ENCODE results near the gene MARCHF4.
"Not testable (repeated sequence)": the region's sequence is repeated elsewhere in the genome, so short reads cannot be mapped to it uniquely, and the experiment has no call there.

The MARCHF4 gene

DNA sequence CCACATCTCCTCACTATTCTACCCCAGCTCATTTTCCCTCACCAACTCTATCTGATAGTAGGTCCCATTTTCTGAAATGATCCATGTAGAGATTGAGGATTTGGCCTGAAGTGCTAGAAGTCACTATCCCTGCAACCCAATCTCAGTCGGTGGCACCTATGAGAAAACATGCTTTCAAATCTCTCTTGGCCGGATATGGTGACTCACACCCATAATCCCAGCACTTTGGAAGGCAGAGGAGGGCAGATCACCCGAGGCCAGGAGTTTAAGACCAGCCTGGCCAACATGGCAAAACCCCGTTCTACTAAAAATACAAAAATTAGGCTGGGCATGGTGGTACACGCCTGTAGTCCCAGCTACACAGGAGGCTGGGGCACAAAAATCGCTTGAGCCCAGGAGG lies 19.1 kb upstream of the MARCHF4 start:
- TF ChIP-seq, protein P1, sequence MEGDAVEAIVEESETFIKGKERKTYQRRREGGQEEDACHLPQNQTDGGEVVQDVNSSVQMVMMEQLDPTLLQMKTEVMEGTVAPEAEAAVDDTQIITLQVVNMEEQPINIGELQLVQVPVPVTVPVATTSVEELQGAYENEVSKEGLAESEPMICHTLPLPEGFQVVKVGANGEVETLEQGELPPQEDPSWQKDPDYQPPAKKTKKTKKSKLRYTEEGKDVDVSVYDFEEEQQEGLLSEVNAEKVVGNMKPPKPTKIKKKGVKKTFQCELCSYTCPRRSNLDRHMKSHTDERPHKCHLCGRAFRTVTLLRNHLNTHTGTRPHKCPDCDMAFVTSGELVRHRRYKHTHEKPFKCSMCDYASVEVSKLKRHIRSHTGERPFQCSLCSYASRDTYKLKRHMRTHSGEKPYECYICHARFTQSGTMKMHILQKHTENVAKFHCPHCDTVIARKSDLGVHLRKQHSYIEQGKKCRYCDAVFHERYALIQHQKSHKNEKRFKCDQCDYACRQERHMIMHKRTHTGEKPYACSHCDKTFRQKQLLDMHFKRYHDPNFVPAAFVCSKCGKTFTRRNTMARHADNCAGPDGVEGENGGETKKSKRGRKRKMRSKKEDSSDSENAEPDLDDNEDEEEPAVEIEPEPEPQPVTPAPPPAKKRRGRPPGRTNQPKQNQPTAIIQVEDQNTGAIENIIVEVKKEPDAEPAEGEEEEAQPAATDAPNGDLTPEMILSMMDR (IDR thresholded peaks at IDR 0.05) = no peak
- H3K4me3 ChIP-seq = no peak overlapping the region
- H3K27ac ChIP-seq = no peak overlapping the region
- no peak for DNase-seq (ENCODE audit: low spot score)

DNA sequence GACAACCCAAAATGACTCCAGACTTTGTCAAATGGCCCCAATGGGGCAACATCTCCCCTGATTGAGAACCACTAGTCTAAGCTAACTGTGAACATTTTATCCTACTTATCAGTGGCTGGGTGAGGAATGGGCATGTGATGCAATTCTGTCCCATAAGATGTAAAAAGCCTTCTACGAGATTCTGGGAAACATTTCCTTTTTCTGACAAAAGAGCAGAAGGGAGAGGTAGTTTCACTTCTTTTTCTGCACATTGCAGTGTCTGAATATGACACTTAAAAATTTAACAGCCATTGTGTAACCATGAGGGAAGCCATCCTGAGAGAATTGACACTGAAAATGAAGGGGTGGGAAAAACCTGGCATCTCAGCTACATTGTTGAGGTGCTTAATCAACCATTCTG lies 17.3 kb upstream of the MARCHF4 start:
- Histone ChIP-seq H3K4me3 (no peak overlapping the region), H3K27ac (no peak overlapping the region)
- no peak for DNase-seq (ENCODE audit: low spot score)
- TF ChIP-seq, protein P1 (IDR thresholded peaks at IDR 0.05) = no peak

- no peak for DNase-seq (ENCODE audit: low spot score)
- Histone ChIP-seq H3K4me3 (no peak overlapping the region), H3K27ac (no peak overlapping the region)
- TF ChIP-seq, protein P1 (IDR thresholded peaks at IDR 0.05) = no peak
Measured at GRCh38 chr2:216388046-216388884, 16.0 kb upstream of the MARCHF4 start.

DNA sequence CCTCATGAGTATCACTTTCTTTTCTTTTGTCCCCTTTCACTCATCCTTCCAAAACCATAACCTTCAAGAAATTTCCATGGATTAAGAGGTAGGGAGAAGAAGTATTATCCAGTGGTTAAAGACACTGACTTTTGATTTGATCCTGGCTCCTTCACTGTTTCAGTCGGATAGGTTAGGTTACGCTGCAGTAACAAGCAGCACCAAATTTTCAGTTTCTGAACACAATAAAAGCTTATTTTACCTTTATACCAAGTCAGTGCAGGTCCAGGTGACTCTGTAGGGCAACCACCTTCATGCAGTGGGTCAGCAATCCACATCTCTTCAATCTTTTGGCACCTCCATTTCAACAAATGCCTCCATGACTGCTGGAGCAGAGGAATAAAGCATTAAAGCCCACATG lies 15.0 kb upstream of the MARCHF4 start:
- Histone ChIP-seq H3K27ac (no peak overlapping the region), H3K4me3 (no peak overlapping the region)
- no peak for DNase-seq (ENCODE audit: low spot score)
- TF ChIP-seq, protein P1 (IDR thresholded peaks at IDR 0.05) = no peak

DNA sequence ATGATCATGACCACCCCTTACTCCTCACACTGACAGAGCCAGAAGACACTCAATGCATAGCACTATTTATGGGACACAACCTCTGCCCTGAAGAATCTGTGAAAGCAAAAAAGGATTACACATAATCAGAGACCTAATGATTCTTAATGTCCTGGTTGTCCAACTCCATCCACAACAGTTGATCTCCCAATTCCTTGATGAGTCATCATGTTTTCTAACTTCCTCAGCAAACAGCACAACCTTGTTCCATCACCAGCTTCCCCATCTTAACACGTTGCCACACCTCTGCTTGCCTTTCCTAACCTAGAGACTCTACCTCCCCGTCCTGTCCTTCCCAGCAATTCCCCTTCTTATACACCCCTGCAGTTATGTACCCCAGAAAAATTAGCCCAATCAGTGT lies 13.2 kb upstream of the MARCHF4 start:
- no peak overlapping the region for H3K4me3 ChIP-seq
- no peak overlapping the region for H3K27ac ChIP-seq
- TF ChIP-seq, protein P1 (IDR thresholded peaks at IDR 0.05) = no peak
- DNase-seq (ENCODE audit: low spot score) = no peak

DNA sequence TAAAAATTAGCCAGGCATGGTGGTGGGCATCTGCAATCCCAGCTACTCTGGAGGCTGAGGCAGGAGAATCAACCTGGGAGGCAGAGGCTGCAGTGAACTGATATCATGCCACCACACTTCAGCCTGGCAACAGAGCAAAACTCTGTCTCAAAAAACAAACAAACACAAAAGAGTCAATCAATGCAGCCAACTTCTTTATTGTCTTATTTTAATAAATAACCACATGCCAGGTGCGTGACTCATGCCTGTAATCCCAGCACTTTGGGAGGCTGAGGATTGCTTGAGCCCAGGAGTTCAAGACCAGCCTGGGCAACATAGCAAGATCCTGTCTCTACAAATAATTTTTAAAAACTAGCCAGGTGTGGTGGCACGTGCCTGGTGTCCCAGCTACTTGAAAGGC lies 12.1 kb upstream of the MARCHF4 start:
- not testable (repeated sequence) for H3K27ac ChIP-seq; H3K4me3 ChIP-seq; DNase-seq (ENCODE audit: low spot score)

DNA sequence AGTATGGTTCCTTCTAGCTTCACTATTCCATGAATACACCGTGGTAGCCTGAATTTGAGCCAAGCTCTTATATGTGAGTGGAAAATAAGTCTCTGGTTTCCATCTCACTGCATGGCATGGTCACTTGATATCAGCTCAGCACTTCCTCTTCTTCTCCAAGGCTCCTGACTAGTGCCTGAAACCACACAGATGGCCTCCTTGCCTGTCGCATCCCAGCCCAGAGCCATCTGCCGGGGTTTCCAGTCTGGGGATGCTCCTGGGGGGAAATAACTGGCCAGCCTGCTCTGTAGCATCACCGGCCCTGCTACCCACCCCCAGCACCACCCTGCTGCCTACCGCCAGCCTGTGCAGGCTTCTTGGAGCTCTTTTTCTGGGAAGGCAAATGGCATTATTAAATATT lies 7.7 kb upstream of the MARCHF4 start:
- TF ChIP-seq, protein P1 (IDR thresholded peaks at IDR 0.05) = no peak
- H3K27ac ChIP-seq = no peak overlapping the region
- H3K4me3 ChIP-seq = no peak overlapping the region
- DNase-seq (ENCODE audit: low spot score) = no peak
